Stimulated activated CD8-positive, alpha-beta memory T cell treated with anti-CD3 and anti-CD28 coated beads, Interleukin-2, amount 100 ng/mL, for 1 hour (primary cell): ENCODE results near the gene ALKBH4.
A peak's percentile ranks its signal among the peaks of the same experiment; 100 is the strongest.
"Not testable (repeated sequence)": the region's sequence is repeated elsewhere in the genome, so short reads cannot be mapped to it uniquely, and the experiment has no call there.

ENCODE experiments used
- DNase-seq, 2 donors: peaks; one replicate each; pipeline ENCODE4 v3.0.0-alpha.2; 2020; ENCODE audit warnings: low read depth in 2 of 2

ALKBH4 gene

GRCh38 chr7:102464577-102465280 lies at the start of gene ALKBH4, which contains the start of gene LRWD1:
ALKBH4 (minus strand) TSS chr7:102464863; CDS start chr7:102464836, 27 bp downstream.
LRWD1 (plus strand) TSS chr7:102464984; CDS start chr7:102465081, 97 bp downstream.
- DNase-seq, result peak; percentile 89 to 90

DNA sequence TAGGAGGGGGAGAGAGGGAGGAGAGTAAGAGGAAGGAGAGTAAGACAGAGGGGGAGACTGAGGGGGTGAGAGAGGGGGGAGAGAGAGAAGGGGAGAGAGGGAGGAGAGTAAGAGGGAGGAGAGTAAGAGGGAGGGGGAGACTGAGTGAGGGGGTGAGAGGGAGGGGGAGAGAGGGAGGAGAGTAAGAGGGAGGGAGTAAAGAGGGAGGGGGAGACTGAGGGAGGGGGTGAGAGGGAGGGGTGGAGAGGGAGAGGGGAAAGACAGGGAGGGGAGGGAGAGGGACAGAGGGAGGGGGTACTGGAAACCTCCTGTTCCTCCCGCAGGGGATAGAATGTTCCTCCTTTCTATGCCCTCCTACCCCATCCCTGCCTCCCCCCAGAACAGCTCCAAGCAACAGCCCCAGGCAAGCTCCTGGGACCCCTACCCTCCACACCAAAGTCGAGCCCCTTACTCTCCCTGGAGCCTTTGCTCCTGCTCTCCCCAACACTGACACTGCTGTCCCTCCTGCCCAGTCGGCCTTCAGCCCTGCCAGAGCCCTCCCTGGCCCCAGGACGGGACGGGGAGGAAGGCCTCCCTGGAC lies 48.1 kb upstream of the ALKBH4 start:
- DNase-seq, result not testable (repeated sequence)

DNA sequence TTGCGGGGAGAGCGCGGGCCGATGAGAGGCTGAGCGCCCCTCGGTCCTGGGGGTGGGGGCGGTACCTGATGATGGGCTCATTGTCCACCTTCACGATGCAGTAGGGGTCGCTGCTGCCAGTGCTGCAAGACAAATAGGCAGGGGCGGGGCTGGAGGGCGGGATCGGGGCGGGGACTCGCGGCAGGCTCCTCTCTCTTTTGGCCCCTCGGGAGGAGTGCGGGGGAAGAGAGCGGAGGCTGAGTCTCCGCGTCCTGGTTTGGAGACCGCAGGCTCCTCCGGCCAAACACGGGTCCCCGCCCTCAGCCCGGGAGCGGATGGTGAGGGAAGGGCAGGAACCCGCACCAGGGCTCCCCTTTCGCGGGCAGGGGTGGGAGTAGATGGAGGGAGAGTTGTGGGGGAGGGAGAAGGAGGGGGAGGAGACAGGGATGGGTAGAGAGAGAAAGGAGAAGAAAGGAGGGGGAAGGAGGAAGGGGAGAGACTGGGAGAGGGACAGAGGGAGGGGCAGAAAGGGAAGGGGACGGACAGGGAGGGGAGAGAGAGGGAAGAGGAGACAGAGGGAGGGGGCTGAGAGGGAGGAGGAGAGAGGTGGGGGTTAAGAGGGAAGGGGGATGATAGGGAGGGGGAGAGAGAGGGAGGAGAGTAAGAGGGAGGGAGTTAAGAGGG lies 47.3 kb upstream of the ALKBH4 start:
- DNase-seq, result not testable (repeated sequence)

- not testable (repeated sequence) for DNase-seq
These were observed 45.9 kb upstream of the ALKBH4 start for GRCh38 chr7:102510575-102510974.

DNA sequence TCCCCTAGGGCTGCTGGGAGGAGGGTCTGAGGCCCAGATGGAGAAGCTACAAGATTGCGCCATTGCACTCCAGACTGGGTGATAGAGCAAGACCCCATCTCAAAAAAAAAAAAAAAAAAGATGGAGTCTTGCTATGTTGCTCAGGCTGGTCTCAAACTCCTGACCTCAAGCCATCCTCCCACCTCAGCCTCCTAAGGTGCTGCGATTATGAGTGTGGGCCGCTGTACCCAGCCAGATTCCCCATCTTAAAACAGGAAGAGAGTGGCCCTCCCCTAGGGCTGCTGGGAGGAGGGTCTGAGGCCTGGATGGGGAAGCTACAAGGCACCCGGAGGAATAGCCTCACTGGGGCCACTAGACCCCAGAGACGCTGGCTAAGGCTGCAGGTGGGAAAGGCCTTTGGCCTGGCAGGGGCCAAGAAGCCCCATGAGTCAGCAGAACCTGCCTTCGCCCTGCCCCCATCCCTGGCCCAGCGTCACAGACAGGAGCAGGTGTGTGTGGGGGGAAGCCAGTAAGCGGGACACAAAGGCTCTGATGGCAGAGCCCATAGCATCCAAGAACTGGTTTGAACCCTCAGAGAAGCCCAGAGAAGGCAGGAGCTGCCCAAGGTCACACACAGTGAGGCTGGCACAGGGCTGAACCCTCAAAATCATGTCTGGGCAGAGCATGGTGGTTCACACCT lies 42.9 kb upstream of the ALKBH4 start:
- not testable (repeated sequence) for DNase-seq

- DNase-seq, result not testable (repeated sequence)
These were observed 40.9 kb upstream of the ALKBH4 start for GRCh38 chr7:102505298-102506185.

DNA sequence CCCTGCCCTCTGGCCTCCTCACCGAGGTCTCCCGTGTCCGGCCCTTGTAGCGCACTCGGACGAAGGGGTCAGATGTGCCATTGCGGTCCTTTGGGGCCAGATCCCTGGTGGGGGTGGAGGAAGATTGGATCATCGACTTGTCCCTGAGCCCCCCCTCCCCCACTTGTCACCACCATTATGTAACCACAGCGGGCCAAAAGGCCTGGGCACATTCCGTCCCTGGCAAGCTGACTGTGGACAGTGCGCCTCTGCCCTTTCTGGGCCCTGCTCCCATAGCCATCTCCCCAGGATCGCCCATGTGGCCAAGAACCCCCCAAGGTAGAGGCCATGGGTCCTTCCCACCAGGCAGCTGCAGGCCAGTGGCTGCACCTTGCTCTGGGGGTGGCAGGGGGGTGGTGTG lies 38.5 kb upstream of the ALKBH4 start:
- not testable (repeated sequence) for DNase-seq

- not testable (repeated sequence) for DNase-seq
These were observed 33.7 kb upstream of the ALKBH4 start for GRCh38 chr7:102498321-102498720.

GRCh38 chr7:102497308-102497707 lies 32.6 kb upstream of the ALKBH4 start:
- not testable (repeated sequence) for DNase-seq

- not testable (repeated sequence) for DNase-seq
These were observed 32.2 kb upstream of the ALKBH4 start for GRCh38 chr7:102496861-102497260.

GRCh38 chr7:102494473-102495149 lies 29.9 kb upstream of the ALKBH4 start:
- DNase-seq, result not testable (repeated sequence)

GRCh38 chr7:102494026-102494425 lies 29.4 kb upstream of the ALKBH4 start:
- not testable (repeated sequence) for DNase-seq

DNA sequence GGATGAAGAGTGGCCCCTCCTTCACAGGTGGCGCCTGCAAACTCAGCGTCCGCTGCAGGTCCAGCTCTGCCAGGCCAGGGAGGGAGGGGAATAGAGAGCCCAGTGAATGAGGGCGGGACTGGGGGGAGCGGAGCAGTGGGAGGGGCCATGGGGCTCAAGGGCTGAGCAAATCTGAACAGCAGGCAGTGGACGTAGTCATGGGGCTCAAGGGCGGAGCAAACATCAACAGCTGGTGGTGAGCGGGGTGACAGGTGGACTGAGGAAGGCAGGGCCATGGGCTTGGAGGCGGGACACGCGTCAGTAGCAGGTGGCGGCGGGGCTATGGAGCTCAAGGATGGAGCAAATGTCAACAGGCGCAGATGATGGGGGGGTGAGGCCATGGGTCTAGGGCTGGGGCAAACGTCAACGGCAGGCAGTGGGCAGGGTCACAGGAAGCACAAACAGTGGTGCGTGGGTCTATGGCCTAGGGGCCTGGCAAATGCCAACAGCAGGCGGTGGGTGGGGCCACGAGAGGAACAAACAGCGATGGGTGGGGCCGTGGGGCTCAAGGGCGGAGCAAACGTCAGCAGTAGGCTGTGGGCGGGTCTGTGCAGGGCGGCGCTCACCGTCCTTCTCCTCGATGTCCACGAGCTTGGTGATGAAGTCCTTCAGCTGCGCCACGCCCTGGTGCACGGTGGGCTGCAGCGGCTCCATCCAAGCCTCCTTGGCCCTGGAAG lies 28.7 kb upstream of the ALKBH4 start:
- DNase-seq, result not testable (repeated sequence)

DNA sequence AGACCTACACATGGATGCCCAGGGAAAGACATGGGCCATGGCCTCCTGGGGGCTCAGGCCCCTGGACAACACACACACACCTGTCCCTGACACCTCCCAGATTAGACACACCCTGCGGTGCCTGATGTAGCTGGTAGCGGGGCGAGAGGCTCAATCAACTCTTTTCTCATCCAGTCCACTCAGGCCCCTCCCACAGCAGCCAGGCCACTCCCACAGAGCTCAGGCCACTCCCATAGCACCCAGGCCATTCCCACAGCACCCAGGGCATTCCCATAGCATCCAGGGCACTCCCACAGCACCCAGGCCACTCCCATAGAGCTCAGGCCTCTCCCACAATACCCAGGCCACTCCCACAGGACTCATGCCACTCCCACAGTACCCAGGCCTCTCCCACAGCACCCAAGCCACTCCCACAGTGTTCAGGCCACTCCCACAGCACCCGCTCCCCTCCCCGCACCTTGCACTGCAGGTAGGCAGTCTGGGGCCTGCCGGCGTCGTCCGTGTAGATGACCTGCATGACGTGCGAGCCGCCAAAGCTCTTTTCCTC lies 25.9 kb upstream of the ALKBH4 start:
- DNase-seq, result not testable (repeated sequence)

- not testable (repeated sequence) for DNase-seq
These were observed 19.7 kb upstream of the ALKBH4 start for GRCh38 chr7:102484317-102484716.

DNA sequence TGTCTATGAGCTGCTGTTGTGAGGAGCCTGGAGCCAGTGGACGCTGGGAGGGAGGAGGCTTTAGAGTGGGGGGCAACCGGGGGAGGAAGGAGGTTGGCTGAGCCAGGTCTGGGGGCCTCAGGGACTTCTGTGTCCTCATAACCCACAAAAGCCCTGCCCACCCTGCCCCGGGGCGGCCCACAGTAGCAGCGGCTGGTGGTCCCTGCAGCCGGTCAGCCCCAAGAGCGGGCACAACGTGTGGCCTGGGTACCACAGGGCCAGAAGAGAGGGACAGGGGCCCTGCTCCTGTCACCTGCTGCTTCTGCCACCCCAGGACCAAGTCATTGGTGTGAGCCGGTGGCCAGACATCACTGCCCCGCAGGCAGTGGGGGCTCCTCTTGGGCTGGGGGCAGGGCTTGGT lies 17.3 kb upstream of the ALKBH4 start:
- not testable (repeated sequence) for DNase-seq

DNA sequence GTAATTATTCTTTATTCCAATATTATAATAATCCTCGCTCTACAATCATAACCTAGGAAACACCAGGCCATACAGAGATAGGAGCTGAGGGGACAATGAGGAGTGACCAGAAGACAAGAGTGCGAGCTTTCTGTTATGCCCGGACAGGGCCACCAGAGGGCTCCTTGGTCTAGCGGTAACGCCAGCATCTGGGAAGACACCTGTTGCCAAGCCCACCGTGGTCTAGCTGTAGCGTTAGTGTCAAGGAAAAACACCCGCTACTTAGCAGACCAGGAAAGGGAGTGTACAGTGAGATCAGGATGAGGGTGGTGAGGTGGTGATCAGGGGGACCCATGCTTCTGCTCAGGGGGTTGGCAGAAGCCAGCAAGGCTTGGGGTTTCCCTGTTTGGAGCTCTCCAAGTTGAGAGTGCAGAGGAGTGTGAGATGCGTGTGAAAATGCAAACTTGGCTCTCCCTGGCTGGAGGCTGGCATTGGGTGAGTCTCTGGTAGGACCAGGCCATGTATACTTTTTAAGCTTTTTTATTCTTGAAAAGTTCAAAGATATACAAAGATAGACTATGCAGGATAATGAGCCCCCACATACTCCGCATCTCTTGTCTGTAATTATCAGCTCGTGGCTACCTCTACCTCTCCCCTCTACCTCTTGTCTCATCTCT lies 15.4 kb upstream of the ALKBH4 start:
- DNase-seq, result not testable (repeated sequence)

- not testable (repeated sequence) for DNase-seq
These were observed 14.5 kb upstream of the ALKBH4 start for GRCh38 chr7:102479209-102479584.
